Measurements from ENCODE around the gene CHST11.

GRCh38 chr12:104490186-104490585 is 33.4 kb downstream of the CHST11 start:
- no peak for TF ChIP-seq CTCF (IDR thresholded peaks at IDR 0.05)
- no peak for TF ChIP-seq POLR2A (IDR thresholded peaks at IDR 0.05)
- TF ChIP-seq EP300 (IDR thresholded peaks at IDR 0.05): no peak
